Neural progenitor cell (in vitro differentiated cells): ENCODE data around the gene KCNIP1. TPM values are rescaled to one million over a fixed set of nuclear protein-coding genes. Genes with fewer than 3 reads are reported as not detected.

Experiments used
- DNase-seq: peaks from one replicate; pipeline ENCODE4 v3.0.0-alpha.2; 2016; ENCODE audit warnings: low spot score
- H2AFZ ChIP-seq: fragments of 200-600 bp; sonication (generic); replicated peaks from 2 replicates; pipeline ENCODE4 v1.6.1; 2016; ENCODE audit warnings: antibody characterized with exemption
- H3F3A ChIP-seq: fragments of 200-600 bp; sonication (generic); 2 replicates; pipeline ENCODE4 v1.6.1; 2016; ENCODE audit warnings: antibody characterized with exemption, low read depth
- H3K27ac ChIP-seq: fragments of 200-600 bp; sonication (generic); 2 replicates; pipeline ENCODE4 v1.5.1; 2016; ENCODE audit warnings: mild to moderate bottlenecking
- H3K27me3 ChIP-seq: fragments of 200-600 bp; sonication (generic); 2 replicates; pipeline ENCODE4 v1.6.1; 2016; ENCODE audit warnings: mild to moderate bottlenecking, moderate library complexity
- H3K36me3 ChIP-seq: fragments of 200-600 bp; sonication (generic); 2 replicates; pipeline ENCODE4 v1.5.1; 2016
- H3K4me1 ChIP-seq: fragments of 200-600 bp; sonication (generic); 2 replicates; pipeline ENCODE4 v1.6.1; 2016; ENCODE audit warnings: mixed run types
- H3K4me2 ChIP-seq: fragments of 200-600 bp; sonication (generic); 2 replicates; pipeline ENCODE4 v1.6.1; 2016
- H3K4me3 ChIP-seq: fragments of 200-600 bp; sonication (generic); 2 replicates; pipeline ENCODE4 v1.5.1; 2016
- H3K79me2 ChIP-seq: fragments of 200-600 bp; sonication (generic); 2 replicates; pipeline ENCODE4 v1.6.1; 2016; ENCODE audit warnings: low read depth
- H3K9ac ChIP-seq: fragments of 200-600 bp; sonication (generic); 2 replicates; pipeline ENCODE4 v1.6.1; 2016
- H3K9me3 ChIP-seq: fragments of 200-600 bp; sonication (generic); 2 replicates; pipeline ENCODE4 v1.5.1; 2016; ENCODE audit warnings: low read depth
- H4K20me1 ChIP-seq: fragments of 200-600 bp; sonication (generic); 2 replicates; pipeline ENCODE4 v1.6.1; 2016; ENCODE audit warnings: low read depth
- H3K27ac Mint-ChIP-seq: 3 replicates; pipeline ENCODE4 v1.8.0; 2021; ENCODE audit warnings: mixed read lengths
- H3K27me3 Mint-ChIP-seq: 2 replicates; pipeline ENCODE4 v1.8.0; 2022; ENCODE audit warnings: low read depth, mild to moderate bottlenecking, inconsistent platforms, moderate library complexity, mixed read lengths; ENCODE audit not compliant: insufficient read depth
- H3K36me3 Mint-ChIP-seq: 3 replicates; pipeline ENCODE4 v1.8.0; 2021; ENCODE audit warnings: mixed read lengths
- H3K4me1 Mint-ChIP-seq: 3 replicates; pipeline ENCODE4 v1.8.0; 2021; ENCODE audit warnings: mixed read lengths
- H3K4me3 Mint-ChIP-seq: 3 replicates; pipeline ENCODE4 v1.8.0; 2021; ENCODE audit warnings: mild to moderate bottlenecking, moderate library complexity, mixed read lengths
- H3K9me3 Mint-ChIP-seq: 3 replicates; pipeline ENCODE4 v1.8.0; 2020; ENCODE audit warnings: mixed read lengths
- CTCF ChIP-seq: fragments of 200-600 bp; sonication (generic); IDR thresholded peaks from 2 replicates; pipeline ENCODE4 v1.5.1; 2017; ENCODE audit warnings: antibody characterized with exemption, mild to moderate bottlenecking
- EZH2 ChIP-seq: fragments of 200-600 bp; sonication (generic); IDR thresholded peaks from 2 replicates; pipeline ENCODE4 v1.6.1; 2017; ENCODE audit warnings: antibody characterized with exemption, mild to moderate bottlenecking, moderate library complexity
- EZH2phosphoT487 ChIP-seq: fragments of 200-600 bp; sonication (generic); IDR thresholded peaks from 2 replicates; pipeline ENCODE4 v1.6.1; 2017; ENCODE audit warnings: antibody characterized with exemption
- total RNA-seq: library from RNA; depleted of rRNA; stranded (reverse); fragments of >200 nt; gene quantifications from 2 replicates; pipeline ENCODE4 v1.2.3, GENCODE V29; 2015; ENCODE audit warnings: low replicate concordance

KCNIP1 gene
- total RNA-seq, 1 donor from 2014 or later = 2.8 TPM

- TF ChIP-seq CTCF (no peak), EZH2 (no peak), EZH2phosphoT487 (no peak)
- Mint-ChIP-seq H3K9me3 (no peaks in the 10 kb centered on the region), H3K4me3 (no peak overlapping the region), H3K36me3 (no peaks in the 10 kb centered on the region), H3K27me3 (peaks cover 3% of the 10 kb centered on the region), H3K4me1 (peaks cover 8% of the 10 kb centered on the region), H3K27ac (no peak overlapping the region)
- H3K9ac ChIP-seq = no peak overlapping the region
- H3K9me3 ChIP-seq = no peaks in the 10 kb centered on the region
- no peaks in the 10 kb centered on the region for H3F3A ChIP-seq
- no peak for DNase-seq
- H2AFZ ChIP-seq = no peak overlapping the region
- no peaks in the 10 kb centered on the region for H3K36me3 ChIP-seq
- H3K4me3 ChIP-seq = no peak overlapping the region
- no peaks in the 10 kb centered on the region for H4K20me1 ChIP-seq
- H3K4me1 ChIP-seq = no peaks in the 10 kb centered on the region
- H3K27me3 ChIP-seq = no peaks in the 10 kb centered on the region
- no peak overlapping the region for H3K4me2 ChIP-seq
- H3K79me2 ChIP-seq = no peaks in the 10 kb centered on the region
- no peak overlapping the region for H3K27ac ChIP-seq
Measured at GRCh38 chr5:170642066-170642735, 138.4 kb downstream of the KCNIP1 start.

GRCh38 chr5:170642776-170643436 is 139.1 kb downstream of the KCNIP1 start:
- peaks cover 3% of the 10 kb centered on the region for H3K27me3 Mint-ChIP-seq
- TF ChIP-seq EZH2phosphoT487 = no peak
- no peak for TF ChIP-seq CTCF
- no peak for TF ChIP-seq EZH2
- H3F3A ChIP-seq = no peaks in the 10 kb centered on the region
- H3K4me2 ChIP-seq = no peak overlapping the region
- H2AFZ ChIP-seq = no peak overlapping the region
- H3K9me3 Mint-ChIP-seq = no peaks in the 10 kb centered on the region
- H3K36me3 ChIP-seq = no peaks in the 10 kb centered on the region
- H3K36me3 Mint-ChIP-seq = no peaks in the 10 kb centered on the region
- H3K27me3 ChIP-seq = no peaks in the 10 kb centered on the region
- no peaks in the 10 kb centered on the region for H4K20me1 ChIP-seq
- no peak overlapping the region for H3K9ac ChIP-seq
- no peaks in the 10 kb centered on the region for H3K4me1 ChIP-seq
- H3K27ac ChIP-seq = no peak overlapping the region
- peaks cover 8% of the 10 kb centered on the region for H3K4me1 Mint-ChIP-seq
- no peak overlapping the region for H3K27ac Mint-ChIP-seq
- no peaks in the 10 kb centered on the region for H3K79me2 ChIP-seq
- no peak overlapping the region for H3K4me3 Mint-ChIP-seq
- no peaks in the 10 kb centered on the region for H3K9me3 ChIP-seq
- no peak for DNase-seq
- H3K4me3 ChIP-seq = no peak overlapping the region

DNA sequence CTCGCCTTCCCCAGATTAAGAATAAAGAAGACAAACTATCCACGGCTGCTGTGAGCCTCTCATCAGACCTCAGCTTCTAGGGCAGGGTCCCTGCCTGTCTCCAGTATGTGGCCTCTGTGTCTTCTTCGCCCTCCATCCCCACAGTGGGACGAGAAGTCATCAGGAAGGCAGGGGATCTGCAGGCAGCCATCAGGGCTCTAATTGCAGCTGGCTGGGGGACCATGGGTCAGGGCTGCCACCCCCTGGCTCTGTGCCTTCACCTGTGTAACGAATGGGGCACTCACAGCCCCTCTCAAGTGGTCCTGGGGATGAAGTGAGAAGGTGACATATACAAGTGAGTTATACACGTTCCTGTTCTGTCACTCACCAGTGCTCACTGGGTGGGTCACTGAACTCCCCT is 139.8 kb downstream of the KCNIP1 start:
- no peaks in the 10 kb centered on the region for H3K27me3 ChIP-seq
- H3K4me2 ChIP-seq = no peak overlapping the region
- H4K20me1 ChIP-seq = no peaks in the 10 kb centered on the region
- H3F3A ChIP-seq = no peaks in the 10 kb centered on the region
- H3K36me3 Mint-ChIP-seq = no peaks in the 10 kb centered on the region
- no peaks in the 10 kb centered on the region for H3K36me3 ChIP-seq
- H3K9me3 ChIP-seq = no peaks in the 10 kb centered on the region
- no peaks in the 10 kb centered on the region for H3K79me2 ChIP-seq
- no peak overlapping the region for H3K27ac ChIP-seq
- no peak overlapping the region for H3K4me3 Mint-ChIP-seq
- no peak overlapping the region for H2AFZ ChIP-seq
- peaks cover 3% of the 10 kb centered on the region for H3K27me3 Mint-ChIP-seq
- no peak overlapping the region for H3K4me3 ChIP-seq
- H3K27ac Mint-ChIP-seq = no peak overlapping the region
- H3K4me1 Mint-ChIP-seq = peaks cover 7% of the 10 kb centered on the region
- DNase-seq = no peak
- TF ChIP-seq EZH2 (no peak), EZH2phosphoT487 (no peak), CTCF (no peak)
- H3K9me3 Mint-ChIP-seq = no peaks in the 10 kb centered on the region
- H3K9ac ChIP-seq = no peak overlapping the region
- H3K4me1 ChIP-seq = no peaks in the 10 kb centered on the region
